ENCODE data around the gene ZMAT3.

ZMAT3 gene

GRCh38 chr3:179098388-179099077 is 26.9 kb upstream of the ZMAT3 start:
- no peak overlapping the region for H3K27ac ChIP-seq
- TF ChIP-seq, protein P1, sequence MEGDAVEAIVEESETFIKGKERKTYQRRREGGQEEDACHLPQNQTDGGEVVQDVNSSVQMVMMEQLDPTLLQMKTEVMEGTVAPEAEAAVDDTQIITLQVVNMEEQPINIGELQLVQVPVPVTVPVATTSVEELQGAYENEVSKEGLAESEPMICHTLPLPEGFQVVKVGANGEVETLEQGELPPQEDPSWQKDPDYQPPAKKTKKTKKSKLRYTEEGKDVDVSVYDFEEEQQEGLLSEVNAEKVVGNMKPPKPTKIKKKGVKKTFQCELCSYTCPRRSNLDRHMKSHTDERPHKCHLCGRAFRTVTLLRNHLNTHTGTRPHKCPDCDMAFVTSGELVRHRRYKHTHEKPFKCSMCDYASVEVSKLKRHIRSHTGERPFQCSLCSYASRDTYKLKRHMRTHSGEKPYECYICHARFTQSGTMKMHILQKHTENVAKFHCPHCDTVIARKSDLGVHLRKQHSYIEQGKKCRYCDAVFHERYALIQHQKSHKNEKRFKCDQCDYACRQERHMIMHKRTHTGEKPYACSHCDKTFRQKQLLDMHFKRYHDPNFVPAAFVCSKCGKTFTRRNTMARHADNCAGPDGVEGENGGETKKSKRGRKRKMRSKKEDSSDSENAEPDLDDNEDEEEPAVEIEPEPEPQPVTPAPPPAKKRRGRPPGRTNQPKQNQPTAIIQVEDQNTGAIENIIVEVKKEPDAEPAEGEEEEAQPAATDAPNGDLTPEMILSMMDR (conservative IDR thresholded peaks at IDR 0.05), result peak; percentile 15
- TF ChIP-seq ZFX (IDR thresholded peaks at IDR 0.05), result no peak

- no peak overlapping the region for H3K27ac ChIP-seq
- TF ChIP-seq ZFX (IDR thresholded peaks at IDR 0.05), result no peak
- TF ChIP-seq, protein P1 (conservative IDR thresholded peaks at IDR 0.05), result no peak
These were observed 22.2 kb upstream of the ZMAT3 start for GRCh38 chr3:179093807-179094206.

GRCh38 chr3:179091113-179091512 is 19.5 kb upstream of the ZMAT3 start:
- H3K27ac ChIP-seq, result no peak overlapping the region
- TF ChIP-seq ZFX (IDR thresholded peaks at IDR 0.05), result no peak
- TF ChIP-seq, protein P1 (conservative IDR thresholded peaks at IDR 0.05), result no peak

- no peak overlapping the region for H3K27ac ChIP-seq
- TF ChIP-seq, protein P1 (conservative IDR thresholded peaks at IDR 0.05), result no peak
- no peak for TF ChIP-seq ZFX (IDR thresholded peaks at IDR 0.05)
These were observed 16.7 kb upstream of the ZMAT3 start for GRCh38 chr3:179088306-179088705.

GRCh38 chr3:179083977-179084376 is 12.4 kb upstream of the ZMAT3 start:
- no peak overlapping the region for H3K27ac ChIP-seq
- TF ChIP-seq ZFX (IDR thresholded peaks at IDR 0.05), result no peak
- TF ChIP-seq, protein P1 (conservative IDR thresholded peaks at IDR 0.05), result no peak

DNA sequence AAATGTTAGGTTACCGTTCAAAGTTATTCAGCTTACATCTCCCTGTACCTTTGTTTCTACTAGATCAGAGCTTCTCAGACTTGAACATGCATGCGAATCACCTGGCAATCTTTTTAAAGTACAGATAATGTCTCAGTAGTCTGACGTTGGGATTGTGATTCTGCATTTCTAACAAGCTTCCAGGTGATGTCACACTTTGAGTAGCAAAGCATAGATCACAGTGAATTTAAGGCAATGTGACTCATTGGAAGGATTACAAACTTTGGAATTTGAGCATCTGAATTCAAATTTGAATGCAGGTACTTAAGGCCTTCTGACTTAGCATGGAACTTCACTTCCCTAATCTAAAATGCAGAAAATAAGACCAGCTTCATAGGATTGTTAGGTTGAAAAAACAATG is 10.8 kb upstream of the ZMAT3 start:
- no peak overlapping the region for H3K27ac ChIP-seq
- TF ChIP-seq, protein P1 (conservative IDR thresholded peaks at IDR 0.05), result no peak
- no peak for TF ChIP-seq ZFX (IDR thresholded peaks at IDR 0.05)

GRCh38 chr3:179081885-179082284 is 10.3 kb upstream of the ZMAT3 start:
- H3K27ac ChIP-seq, result no peak overlapping the region
- no peak for TF ChIP-seq ZFX (IDR thresholded peaks at IDR 0.05)
- TF ChIP-seq, protein P1 (conservative IDR thresholded peaks at IDR 0.05), result no peak
